ENCODE results near the gene MBNL2. TPM values are rescaled to one million over a fixed set of nuclear protein-coding genes. Genes with fewer than 3 reads are reported as not detected.

Gene MBNL2
- total RNA-seq, 1 donor = 69.8 TPM

- Histone ChIP-seq H3K4me2 (ENCODE audit: insufficient read depth, low read length) (no peak overlapping the region), H3K4me1 (ENCODE audit: insufficient read depth, low read length) (no peaks in the 10 kb centered on the region), H3K9me3 (ENCODE audit: low read depth, low read length) (no peaks in the 10 kb centered on the region), H3K27ac (ENCODE audit: low read depth, low read length) (no peak overlapping the region), H3K4me3 (ENCODE audit: insufficient read depth, low read length) (no peak overlapping the region), H3K36me3 (ENCODE audit: insufficient read depth, low read length) (no peaks in the 10 kb centered on the region), H2AFZ (ENCODE audit: low read length) (no peak overlapping the region), H4K20me1 (ENCODE audit: insufficient read depth, low read length) (peaks cover 25% of the 10 kb centered on the region), H3K79me2 (ENCODE audit: insufficient read depth, low read length) (peaks cover 20% of the 10 kb centered on the region), H3K27me3 (ENCODE audit: insufficient read depth, low read length) (no peaks in the 10 kb centered on the region)
- TF ChIP-seq CTCF (IDR thresholded peaks at IDR 0.05; ENCODE audit: extremely low read depth, low read depth, low read length) = no peak
- no peak for DNase-seq (ENCODE audit: insufficient read length, low spot score, missing footprints)
Measured at GRCh38 chr13:97316390-97316789, 94.3 kb downstream of the MBNL2 start.

GRCh38 chr13:97317933-97318332 lies 95.8 kb downstream of the MBNL2 start:
- Histone ChIP-seq H3K9me3 (ENCODE audit: low read depth, low read length) (no peaks in the 10 kb centered on the region), H3K36me3 (ENCODE audit: insufficient read depth, low read length) (no peaks in the 10 kb centered on the region), H3K4me3 (ENCODE audit: insufficient read depth, low read length) (no peak overlapping the region), H3K79me2 (ENCODE audit: insufficient read depth, low read length) (peaks cover 26% of the 10 kb centered on the region), H3K27ac (ENCODE audit: low read depth, low read length) (no peak overlapping the region), H3K4me1 (ENCODE audit: insufficient read depth, low read length) (peaks cover 5% of the 10 kb centered on the region), H3K27me3 (ENCODE audit: insufficient read depth, low read length) (no peaks in the 10 kb centered on the region), H2AFZ (ENCODE audit: low read length) (no peak overlapping the region), H4K20me1 (ENCODE audit: insufficient read depth, low read length) (peaks cover 25% of the 10 kb centered on the region), H3K4me2 (ENCODE audit: insufficient read depth, low read length) (no peak overlapping the region)
- TF ChIP-seq CTCF (IDR thresholded peaks at IDR 0.05; ENCODE audit: extremely low read depth, low read depth, low read length) = no peak
- no peak for DNase-seq (ENCODE audit: insufficient read length, low spot score, missing footprints)

GRCh38 chr13:97318532-97318931 lies 96.4 kb downstream of the MBNL2 start:
- H3K27me3 ChIP-seq (ENCODE audit: insufficient read depth, low read length) = no peaks in the 10 kb centered on the region
- H3K36me3 ChIP-seq (ENCODE audit: insufficient read depth, low read length) = no peaks in the 10 kb centered on the region
- peaks cover 11% of the 10 kb centered on the region for H3K4me1 ChIP-seq (ENCODE audit: insufficient read depth, low read length)
- peaks cover 26% of the 10 kb centered on the region for H3K79me2 ChIP-seq (ENCODE audit: insufficient read depth, low read length)
- no peak overlapping the region for H2AFZ ChIP-seq (ENCODE audit: low read length)
- H3K4me2 ChIP-seq (ENCODE audit: insufficient read depth, low read length) = no peak overlapping the region
- H3K4me3 ChIP-seq (ENCODE audit: insufficient read depth, low read length) = no peak overlapping the region
- H4K20me1 ChIP-seq (ENCODE audit: insufficient read depth, low read length) = peaks cover 21% of the 10 kb centered on the region
- H3K27ac ChIP-seq (ENCODE audit: low read depth, low read length) = no peak overlapping the region
- no peaks in the 10 kb centered on the region for H3K9me3 ChIP-seq (ENCODE audit: low read depth, low read length)
- no peak for DNase-seq (ENCODE audit: insufficient read length, low spot score, missing footprints)
- TF ChIP-seq CTCF (IDR thresholded peaks at IDR 0.05; ENCODE audit: extremely low read depth, low read depth, low read length) = no peak

- peaks cover 25% of the 10 kb centered on the region for H3K79me2 ChIP-seq (ENCODE audit: insufficient read depth, low read length)
- no peak for TF ChIP-seq CTCF (IDR thresholded peaks at IDR 0.05; ENCODE audit: extremely low read depth, low read depth, low read length)
- H3K36me3 ChIP-seq (ENCODE audit: insufficient read depth, low read length) = no peaks in the 10 kb centered on the region
- H4K20me1 ChIP-seq (ENCODE audit: insufficient read depth, low read length) = peaks cover 16% of the 10 kb centered on the region
- no peak overlapping the region for H2AFZ ChIP-seq (ENCODE audit: low read length)
- H3K27ac ChIP-seq (ENCODE audit: low read depth, low read length) = no peak overlapping the region
- no peaks in the 10 kb centered on the region for H3K27me3 ChIP-seq (ENCODE audit: insufficient read depth, low read length)
- no peak overlapping the region for H3K4me2 ChIP-seq (ENCODE audit: insufficient read depth, low read length)
- no peaks in the 10 kb centered on the region for H3K9me3 ChIP-seq (ENCODE audit: low read depth, low read length)
- peaks cover 11% of the 10 kb centered on the region for H3K4me1 ChIP-seq (ENCODE audit: insufficient read depth, low read length)
- H3K4me3 ChIP-seq (ENCODE audit: insufficient read depth, low read length) = no peak overlapping the region
- DNase-seq (ENCODE audit: insufficient read length, low spot score, missing footprints) = no peak
Measured at GRCh38 chr13:97319113-97319720, 97.1 kb downstream of the MBNL2 start.

Data from osteoblast (primary cell).